HUES48 (cell line): ENCODE results near the gene RPS14.

Experiments
- H3K27ac ChIP-seq: one replicate; pipeline ENCODE4 v1.7.0; 2013; ENCODE audit warnings: low read depth, low read length, inconsistent platforms
- H3K27me3 ChIP-seq: 2 replicates; pipeline ENCODE4 v1.6.1; 2013; ENCODE audit warnings: mild to moderate bottlenecking, low read length; ENCODE audit not compliant: control insufficient read depth, insufficient read depth
- H3K36me3 ChIP-seq: 2 replicates; pipeline ENCODE4 v1.6.1; 2013; ENCODE audit warnings: low read length; ENCODE audit not compliant: control insufficient read depth, insufficient read depth
- H3K4me1 ChIP-seq: 2 replicates; pipeline ENCODE4 v1.6.1; 2013; ENCODE audit warnings: mild to moderate bottlenecking, low read length; ENCODE audit not compliant: control insufficient read depth, insufficient read depth
- H3K4me3 ChIP-seq: 2 replicates; pipeline ENCODE4 v1.5.1; 2013; ENCODE audit warnings: mild to moderate bottlenecking, low read depth, low read length
- H3K9ac ChIP-seq: 2 replicates; pipeline ENCODE4 v1.6.1; 2013; ENCODE audit warnings: mild to moderate bottlenecking, low read depth, low read length, moderate library complexity
- H3K9me3 ChIP-seq: 2 replicates; pipeline ENCODE4 v1.6.1; 2013; ENCODE audit warnings: low read length; ENCODE audit not compliant: control insufficient read depth, insufficient read depth

RPS14 gene

GRCh38 chr5:150489360-150490295 is 40.1 kb upstream of the RPS14 start:
- Histone ChIP-seq H3K27me3 (no peaks in the 10 kb centered on the region), H3K9ac (no peak overlapping the region), H3K36me3 (peaks cover 12% of the 10 kb centered on the region; the same call in 1 of the 2 replicates), H3K4me1 (peaks cover 58% of the 10 kb centered on the region), H3K4me3 (no peak overlapping the region), H3K9me3 (no peaks in the 10 kb centered on the region), H3K27ac (peak overlapping the region; percentile 64)

- Histone ChIP-seq H3K4me1 (peaks cover 58% of the 10 kb centered on the region), H3K27ac (no peak overlapping the region)
Measured at GRCh38 chr5:150488519-150489359, 39.2 kb upstream of the RPS14 start.

DNA sequence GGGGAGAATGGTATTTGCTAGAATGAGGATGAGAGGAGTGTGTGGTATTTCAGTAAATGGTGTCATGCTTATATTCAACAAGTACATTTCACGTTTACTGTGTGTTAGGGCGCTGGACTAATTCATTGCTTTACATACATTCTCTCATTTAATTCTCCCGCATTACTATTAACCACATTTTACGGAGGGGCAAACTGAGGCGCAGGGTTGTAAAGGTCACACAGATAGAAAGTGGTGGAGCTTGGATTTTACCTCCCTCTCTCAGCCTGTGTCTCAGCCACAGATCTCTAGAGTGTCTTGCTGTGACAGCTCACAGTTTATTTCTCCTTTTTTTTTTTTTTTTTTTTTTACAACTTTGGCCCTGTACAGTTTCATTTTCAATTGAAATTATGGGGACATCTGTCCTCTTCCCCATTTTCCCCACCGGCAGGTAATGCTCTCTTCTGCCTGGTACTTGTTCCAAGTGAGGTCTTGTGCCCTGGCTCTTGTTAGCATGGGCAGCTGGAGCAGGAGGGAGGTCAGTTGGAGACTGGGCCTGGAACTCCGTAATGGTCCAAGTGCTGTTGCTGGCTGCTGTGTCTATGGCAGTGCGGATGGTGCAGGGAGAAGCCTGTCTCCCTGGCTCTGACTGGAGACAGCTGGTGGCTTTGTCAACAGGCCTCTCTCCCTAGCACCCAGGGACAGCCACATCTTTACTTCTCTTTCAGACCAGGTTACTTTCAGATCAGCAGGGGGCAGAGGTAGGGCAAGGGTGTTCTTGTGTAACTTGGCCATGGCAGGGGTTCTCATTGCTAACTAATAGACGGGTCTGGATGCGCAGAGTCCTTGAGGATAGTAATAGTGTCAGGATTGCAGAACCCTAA is 37.9 kb upstream of the RPS14 start:
- H3K27me3 ChIP-seq = no peaks in the 10 kb centered on the region
- peak overlapping the region; percentile 98 for H3K27ac ChIP-seq
- H3K4me1 ChIP-seq = peaks cover 62% of the 10 kb centered on the region
- no peak overlapping the region for H3K9ac ChIP-seq
- no peaks in the 10 kb centered on the region for H3K9me3 ChIP-seq
- peaks cover 12% of the 10 kb centered on the region; the same call in 1 of the 2 replicates for H3K36me3 ChIP-seq
- peak overlapping the region; percentile 84 for H3K4me3 ChIP-seq

More at GRCh38 chr5:150488519-150489359, 39.2 kb upstream of the RPS14 start:
- Histone ChIP-seq H3K9ac (no peak overlapping the region), H3K4me3 (no peak overlapping the region), H3K9me3 (no peaks in the 10 kb centered on the region), H3K36me3 (peaks cover 12% of the 10 kb centered on the region; the same call in 1 of the 2 replicates), H3K27me3 (no peaks in the 10 kb centered on the region)

GRCh38 chr5:150486402-150487198 is 37.1 kb upstream of the RPS14 start:
- peak overlapping the region; percentile 63 for H3K9ac ChIP-seq
- H3K27me3 ChIP-seq = no peaks in the 10 kb centered on the region
- peak overlapping the region; percentile 84 for H3K4me3 ChIP-seq
- H3K27ac ChIP-seq = peak overlapping the region; percentile 98
- H3K36me3 ChIP-seq = peaks cover 7% of the 10 kb centered on the region; the same call in 1 of the 2 replicates
- H3K4me1 ChIP-seq = peaks cover 60% of the 10 kb centered on the region
- no peaks in the 10 kb centered on the region for H3K9me3 ChIP-seq

- peaks cover 3% of the 10 kb centered on the region; the same call in 1 of the 2 replicates for H3K36me3 ChIP-seq
- H3K4me3 ChIP-seq = peak overlapping the region; percentile 84
- H3K27me3 ChIP-seq = no peaks in the 10 kb centered on the region
- H3K9me3 ChIP-seq = no peaks in the 10 kb centered on the region
- H3K9ac ChIP-seq = peak overlapping the region; percentile 85
- peak overlapping the region; percentile 98 for H3K27ac ChIP-seq
- H3K4me1 ChIP-seq = peaks cover 56% of the 10 kb centered on the region
Measured at GRCh38 chr5:150485693-150486401, 36.3 kb upstream of the RPS14 start.

GRCh38 chr5:150484964-150485692 is 35.6 kb upstream of the RPS14 start:
- H3K9ac ChIP-seq = peak overlapping the region; percentile 85
- no peaks in the 10 kb centered on the region for H3K27me3 ChIP-seq
- H3K27ac ChIP-seq = peak overlapping the region; percentile 98

GRCh38 chr5:150481972-150482406 is 32.5 kb upstream of the RPS14 start:
- Histone ChIP-seq H3K4me3 (no peak overlapping the region), H3K4me1 (peaks cover 19% of the 10 kb centered on the region), H3K36me3 (no peaks in the 10 kb centered on the region), H3K9ac (no peak overlapping the region), H3K27me3 (no peaks in the 10 kb centered on the region), H3K27ac (no peak overlapping the region), H3K9me3 (no peaks in the 10 kb centered on the region)

More at GRCh38 chr5:150484964-150485692, 35.6 kb upstream of the RPS14 start:
- H3K4me1 ChIP-seq = peaks cover 49% of the 10 kb centered on the region
- H3K9me3 ChIP-seq = no peaks in the 10 kb centered on the region
- H3K36me3 ChIP-seq = no peaks in the 10 kb centered on the region; the same call in 1 of the 2 replicates
- peak overlapping the region; percentile 84 for H3K4me3 ChIP-seq

DNA sequence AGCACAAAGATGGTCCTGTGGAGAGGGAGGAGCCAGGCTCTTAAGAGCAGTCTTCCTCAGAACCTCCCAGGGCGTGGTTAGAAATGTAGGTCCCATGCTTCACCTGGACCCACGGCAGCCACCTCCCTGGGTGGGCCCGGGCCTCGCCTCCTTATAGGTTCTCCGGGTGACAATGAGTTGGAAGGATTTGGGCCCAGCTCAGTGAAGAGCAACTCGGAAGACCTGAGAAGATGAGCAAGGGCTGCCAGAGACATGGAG is 32.1 kb upstream of the RPS14 start:
- Histone ChIP-seq H3K27ac (no peak overlapping the region), H3K9me3 (no peaks in the 10 kb centered on the region), H3K4me3 (no peak overlapping the region), H3K4me1 (peaks cover 19% of the 10 kb centered on the region), H3K36me3 (no peaks in the 10 kb centered on the region), H3K9ac (no peak overlapping the region), H3K27me3 (no peaks in the 10 kb centered on the region)

- H3K27ac ChIP-seq = no peak overlapping the region
- H3K9me3 ChIP-seq = no peaks in the 10 kb centered on the region
- H3K4me1 ChIP-seq = peaks cover 12% of the 10 kb centered on the region
- no peak overlapping the region for H3K9ac ChIP-seq
- H3K36me3 ChIP-seq = no peaks in the 10 kb centered on the region
- no peaks in the 10 kb centered on the region for H3K27me3 ChIP-seq
- no peak overlapping the region for H3K4me3 ChIP-seq
Measured at GRCh38 chr5:150479416-150479815, 29.9 kb upstream of the RPS14 start.
